GM18520 (cell line): ENCODE results near the gene ZNF70.

Experiments used
- ATAC-seq: cut with Tn5 transposase; IDR thresholded peaks from one replicate; pipeline ENCODE4 v1.9.1; 2021; ENCODE audit not compliant: unreplicated experiment

The ZNF70 gene

GRCh38 chr22:23695571-23696325 lies 55.2 kb downstream of the ZNF70 start:
- ATAC-seq = no peak

DNA sequence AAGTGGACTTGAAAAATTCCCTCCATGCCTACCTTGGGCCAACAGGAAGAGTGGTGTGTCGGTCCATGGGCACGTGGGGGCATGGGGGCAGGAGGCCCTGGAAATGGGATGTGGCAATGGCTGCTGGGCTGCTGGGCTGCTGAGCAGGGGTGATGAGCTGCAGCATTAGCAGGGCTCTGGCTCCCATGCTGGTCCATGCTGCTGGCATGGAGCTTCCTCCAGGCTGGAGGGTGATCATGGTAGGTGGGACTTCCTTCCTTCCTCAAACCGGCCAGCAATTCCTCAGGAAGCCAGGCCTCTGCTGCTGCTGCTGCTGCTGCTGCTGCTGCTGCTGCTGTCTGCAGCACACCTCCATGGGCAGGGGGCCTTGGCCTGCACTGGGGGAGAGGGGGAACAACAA lies 55.8 kb downstream of the ZNF70 start:
- no peak for ATAC-seq

DNA sequence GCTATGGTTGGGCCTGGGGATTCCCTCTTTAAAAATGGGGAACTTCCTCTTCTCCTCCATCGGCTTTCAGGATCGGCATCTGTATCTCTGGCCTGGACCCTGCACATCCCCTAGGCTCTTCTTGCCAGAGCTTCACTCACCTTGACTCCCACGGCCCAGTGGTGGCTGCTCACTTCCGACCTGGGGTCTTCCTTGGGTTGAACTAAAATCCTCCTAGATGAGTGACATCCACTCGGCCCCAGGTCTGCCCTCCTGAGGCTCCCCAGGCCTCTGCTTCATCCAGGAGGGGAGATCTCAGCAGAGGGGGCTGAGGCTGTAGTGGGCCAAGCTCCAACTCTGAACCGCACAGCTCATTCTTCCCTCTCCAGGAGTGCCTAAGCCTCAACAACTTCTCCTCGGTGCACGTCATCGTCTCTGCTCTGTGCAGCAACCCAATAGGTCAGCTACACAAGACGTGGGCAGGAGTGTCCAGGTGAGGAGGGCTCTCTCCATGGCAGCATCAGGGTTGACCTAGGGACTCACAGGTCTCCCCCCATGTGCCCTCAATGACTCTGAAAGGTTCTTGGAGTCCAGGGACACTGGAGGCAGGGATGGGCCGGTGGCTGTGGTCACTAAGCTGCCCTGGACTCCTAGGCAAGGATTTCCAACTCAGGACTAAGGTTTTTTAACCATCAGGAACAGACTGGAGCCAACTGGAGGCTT lies 56.8 kb downstream of the ZNF70 start:
- no peak for ATAC-seq

DNA sequence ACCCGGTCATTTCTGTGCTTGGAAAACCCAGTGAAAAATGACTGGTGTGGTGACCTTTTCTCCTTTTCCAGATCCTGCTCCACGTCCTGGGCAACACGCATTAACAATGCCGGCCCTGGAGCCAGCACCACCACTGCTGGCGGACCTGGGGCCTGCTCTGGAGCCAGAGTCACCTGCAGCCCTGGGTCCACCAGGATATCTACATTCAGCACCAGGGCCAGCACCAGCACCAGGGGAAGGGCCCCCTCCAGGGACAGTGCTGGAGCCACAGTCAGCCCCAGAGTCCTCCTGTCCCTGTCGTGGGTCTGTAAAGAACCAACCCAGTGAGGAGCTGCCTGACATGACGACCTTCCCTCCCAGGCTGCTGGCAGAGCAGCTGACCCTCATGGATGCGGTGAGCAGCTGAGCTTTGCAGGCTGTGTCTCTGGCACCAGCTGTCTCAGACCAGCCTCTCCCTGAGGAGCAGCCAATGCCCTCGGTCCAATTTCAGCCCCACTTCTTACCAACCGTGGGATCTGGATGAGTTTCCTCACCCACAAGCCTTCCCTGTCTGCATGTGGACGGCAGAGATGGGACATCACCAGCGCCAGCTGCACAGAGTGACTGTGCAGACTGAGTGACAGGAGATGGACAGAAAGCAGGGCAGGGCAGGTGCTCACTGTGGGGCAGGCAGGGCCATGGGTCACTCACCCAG lies 58.2 kb downstream of the ZNF70 start:
- no peak for ATAC-seq

DNA sequence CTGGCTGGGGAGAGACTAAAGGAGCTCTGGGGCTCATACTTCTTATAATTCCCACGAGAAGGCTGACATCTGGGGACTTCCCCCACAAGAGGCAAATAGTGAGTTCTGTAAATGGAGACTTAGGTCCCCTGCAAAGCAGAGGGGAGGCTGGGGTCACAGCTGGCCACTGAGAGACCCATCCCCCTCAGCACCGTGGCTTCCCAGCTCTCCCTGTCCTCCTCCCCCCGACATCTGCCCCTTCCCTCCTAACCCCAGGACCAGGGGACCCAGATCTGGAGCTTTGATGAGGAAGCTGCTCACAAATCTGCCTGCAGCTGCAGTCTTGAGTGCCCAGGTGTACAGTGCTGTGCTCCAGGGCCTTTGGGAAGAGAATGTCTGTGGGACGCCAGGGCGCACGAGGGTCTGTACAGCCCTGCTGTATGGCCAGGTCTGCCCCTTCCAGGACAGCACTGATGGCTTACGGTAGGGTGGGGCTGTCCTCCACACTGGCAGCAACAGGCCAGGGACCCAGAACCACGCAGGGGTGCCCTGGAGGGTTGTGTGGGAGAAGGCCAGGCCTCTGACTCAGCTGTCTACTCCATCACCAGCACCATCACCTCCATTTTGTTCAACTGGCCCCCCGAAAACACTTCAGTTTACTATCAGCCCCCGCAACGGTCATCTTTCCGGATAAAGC lies 59.0 kb downstream of the ZNF70 start:
- ATAC-seq = no peak

GRCh38 chr22:23690713-23691112 lies 60.2 kb downstream of the ZNF70 start, which contains the start of gene RGL4:
Gene RGL4, plus strand, starts transcription at chr22:23691013. Its CDS starts 1,018 bp downstream, at chr22:23692031.
- ATAC-seq = no peak

GRCh38 chr22:23689414-23689813 lies 61.5 kb downstream of the ZNF70 start:
- no peak for ATAC-seq
